HCT116 (cell line): Measurements from ENCODE around the gene GP9. TPM values are rescaled to one million over a fixed set of nuclear protein-coding genes. Genes with fewer than 3 reads are reported as not detected.
A peak's percentile ranks its signal among the peaks of the same experiment; 100 is the strongest.

Experiments used
- ATAC-seq: fragments of 200-7000 bp; cut with Tn5 transposase; 2 replicates; pipeline ENCODE4 v1.9.1; 2020; ENCODE audit warnings: mild to moderate bottlenecking, moderate library complexity
- BruUV-seq: library from RNA; stranded (reverse); fragments of 400-500 nt; replicated peaks from 2 replicates; lab custom pipeline; 2021; lab: Mats Ljungman, UMichigan
- CTCF ChIA-PET: fragments of 300-600 bp; sonication (Branson Sonifier 250); formaldehyde crosslinking; loops from one replicate; lab custom pipeline; 2021; ENCODE audit warnings: antibody characterized with exemption; lab: Charles Lee
- POLR2A ChIA-PET: fragments of 300-600, 350-600 bp; sonication (Branson Sonifier 250); formaldehyde crosslinking; loops from one replicate; lab custom pipeline; 2021; ENCODE audit warnings: antibody characterized with exemption; lab: Charles Lee
- RAD21 ChIA-PET, 2 experiments: fragments of 300-600 bp; sonication (Branson Sonifier 250); formaldehyde crosslinking; loops; one replicate each; lab custom pipeline; 2023; ENCODE audit warnings: low total read pairs in 2 of 2; ENCODE audit not compliant: uncharacterized antibody in 2 of 2, unreplicated experiment in 2 of 2, low non-redundant PET in 1 of 2; lab: Charles Lee
- DNase-seq: peaks from one replicate; pipeline ENCODE4 v3.0.0-alpha.2; 2010; ENCODE audit warnings: low read depth, low spot score
- H2AFZ ChIP-seq: fragments of 200-600 bp; shearing (Covaris generic), sonication (generic); 2 replicates; pipeline ENCODE4 v1.6.1; 2017; ENCODE audit warnings: low read depth, mixed run types, mixed read lengths, antibody characterized with exemption, low read length; ENCODE audit not compliant: poor library complexity, severe bottlenecking
- H3K27ac ChIP-seq: 2 replicates; pipeline ENCODE4 v1.5.1; 2012; ENCODE audit warnings: low read depth, low read length
- H3K27me3 ChIP-seq: fragments of 200-600 bp; sonication (generic); 2 replicates; pipeline ENCODE4 v1.6.1; 2016; ENCODE audit warnings: mixed run types, low read length, mixed read lengths; ENCODE audit not compliant: insufficient read depth
- H3K36me3 ChIP-seq, 2 experiments: fragments of 200-500 bp in 1 of 2; fragments of 200-600 bp in 1 of 2; sonication (Bioruptor generic) in 1 of 2; sonication (generic) in 1 of 2; 2 replicates each; pipeline versions ENCODE4 v1.5.1 to v1.6.1; 2014 to 2016; ENCODE audit warnings: low read length in 2 of 2, inconsistent platforms in 1 of 2, mixed read lengths in 1 of 2, mixed run types in 1 of 2; ENCODE audit not compliant: insufficient read depth in 2 of 2, control insufficient read depth in 1 of 2
- H3K4me1 ChIP-seq, 2 experiments: fragments of 200-600 bp in 1 of 2; sonication (generic) in 1 of 2; 2 replicates each; pipeline versions ENCODE4 v1.5.1 to v1.6.1; 2012 to 2017; ENCODE audit warnings: low read length in 2 of 2, inconsistent platforms in 1 of 2, mild to moderate bottlenecking in 1 of 2, mixed read lengths in 1 of 2, mixed run types in 1 of 2, moderate library complexity in 1 of 2; ENCODE audit not compliant: insufficient read depth in 2 of 2, control insufficient read depth in 1 of 2
- H3K4me2 ChIP-seq: fragments of 200-600 bp; sonication (generic); 2 replicates; pipeline ENCODE4 v1.6.1; 2017; ENCODE audit warnings: mixed run types, low read length, mixed read lengths
- H3K4me3 ChIP-seq, 2 experiments: fragments of 200-600 bp in 1 of 2; sonication (generic) in 1 of 2; replicated peaks in 1 of 2; 2 replicates each; pipeline ENCODE4 v1.5.1; 2011 to 2016; ENCODE audit warnings: low read length in 2 of 2, control low read depth in 1 of 2, low read depth in 1 of 2, mild to moderate bottlenecking in 1 of 2, mixed read lengths in 1 of 2, mixed run types in 1 of 2
- H3K79me2 ChIP-seq: fragments of 200-600 bp; sonication (generic); 2 replicates; pipeline ENCODE4 v1.6.1; 2017; ENCODE audit warnings: mild to moderate bottlenecking, mixed run types, low read length, moderate library complexity, mixed read lengths; ENCODE audit not compliant: insufficient read depth
- H3K9ac ChIP-seq: fragments of 200-600 bp; sonication (generic); 2 replicates; pipeline ENCODE4 v1.6.1; 2016; ENCODE audit warnings: low read length, mixed read lengths
- H3K9me2 ChIP-seq: fragments of 200-600 bp; sonication (generic), shearing (Covaris generic); 2 replicates; pipeline ENCODE4 v1.6.1; 2017; ENCODE audit warnings: mixed run types, mild to moderate bottlenecking, moderate library complexity; ENCODE audit not compliant: insufficient read depth
- H3K9me3 ChIP-seq, 2 experiments: fragments of 200-500 bp in 1 of 2; fragments of 200-600 bp in 1 of 2; sonication (Bioruptor generic) in 1 of 2; sonication (generic) in 1 of 2; 2 replicates each; pipeline ENCODE4 v1.6.1; 2014 to 2017; ENCODE audit warnings: low read length in 2 of 2, mixed read lengths in 2 of 2, inconsistent platforms in 1 of 2, low read depth in 1 of 2, mild to moderate bottlenecking in 1 of 2, mixed run types in 1 of 2, moderate library complexity in 1 of 2; ENCODE audit not compliant: control insufficient read depth in 1 of 2, insufficient read depth in 1 of 2
- H4K20me1 ChIP-seq: fragments of 200-600 bp; sonication (generic), shearing (Covaris generic); 2 replicates; pipeline ENCODE4 v1.6.1; 2017; ENCODE audit warnings: mixed run types, mild to moderate bottlenecking, moderate library complexity; ENCODE audit not compliant: insufficient read depth
- ATF3 ChIP-seq: IDR thresholded peaks from 2 replicates; pipeline ENCODE4 v1.6.1; 2012
- CTCF ChIP-seq, 3 experiments: fragments of 200-600 bp in 1 of 3; sonication (generic) in 1 of 3; IDR thresholded peaks in 2 of 3; conservative IDR thresholded peaks in 1 of 3; 2 replicates each; pipeline ENCODE4 v1.5.1; 2012 to 2017; ENCODE audit warnings: low read depth in 2 of 3, low read length in 2 of 3, antibody characterized with exemption in 1 of 3, borderline replicate concordance in 1 of 3, control low read depth in 1 of 3, mild to moderate bottlenecking in 1 of 3, mixed read lengths in 1 of 3, mixed run types in 1 of 3, moderate library complexity in 1 of 3; ENCODE audit not compliant: insufficient read depth in 1 of 3
- EGR1 ChIP-seq: IDR thresholded peaks from 2 replicates; pipeline ENCODE4 v1.6.1; 2012; ENCODE audit warnings: low read depth
- EZH2phosphoT487 ChIP-seq: fragments of 200-600 bp; IDR thresholded peaks from 2 replicates; pipeline ENCODE4 v1.6.1; 2018; ENCODE audit warnings: antibody characterized with exemption, borderline replicate concordance
- MAX ChIP-seq: IDR thresholded peaks from 2 replicates; pipeline ENCODE4 v1.6.1; 2012
- RAD21 ChIP-seq: IDR thresholded peaks from 2 replicates; pipeline ENCODE4 v1.6.1; 2012; ENCODE audit warnings: low read depth, mild to moderate bottlenecking
- SRF ChIP-seq: IDR thresholded peaks from 2 replicates; pipeline ENCODE4 v1.6.1; 2012; ENCODE audit warnings: low read depth
- ZBTB33 ChIP-seq: IDR thresholded peaks from 2 replicates; pipeline ENCODE4 v1.6.1; 2011; ENCODE audit warnings: mild to moderate bottlenecking, low read length, moderate library complexity; ENCODE audit not compliant: insufficient replicate concordance; ENCODE audit errors: extremely low read depth
- ZFX ChIP-seq: fragments of 450-650 bp; IDR thresholded peaks from 2 replicates; pipeline ENCODE4 v1.6.1; 2017
- ZNF274 ChIP-seq: fragments of 200-500 bp; sonication (Bioruptor generic); IDR thresholded peaks from 2 replicates; pipeline ENCODE4 v1.6.1; 2014; ENCODE audit warnings: mild to moderate bottlenecking, low read depth, low read length, inconsistent platforms
- intact Hi-C: fragments of 100-400 bp; cut with micrococcal nuclease; formaldehyde crosslinking; loops from 2 replicates; pipeline ENCODE4 v1.10.0; 2022
- total RNA-seq: library from RNA; stranded (reverse); gene quantifications from one replicate; pipeline ENCODE4 v1.2.1, GENCODE V29; 2021; ENCODE audit not compliant: unreplicated experiment

GP9 gene
- total RNA-seq, 1 experiment from 2014 or later, result not detected

GRCh38 chr3:129106320-129106719, 45.7 kb downstream of the GP9 start:
- H3K4me3 ChIP-seq, result no peak overlapping the region
- no peaks in the 10 kb centered on the region for H4K20me1 ChIP-seq
- CTCF ChIA-PET, result interaction anchor here (1.0 kb wide), 1 partner anchor 136 kb away, joined by 4 read pairs; no protein-coding TSS in a partner anchor
- H3K27ac ChIP-seq, result no peak overlapping the region
- no peaks in the 10 kb centered on the region for H3K9me2 ChIP-seq
- no peaks in the 10 kb centered on the region for H3K9me3 ChIP-seq
- no peaks in the 10 kb centered on the region for H3K4me1 ChIP-seq
- DNase-seq, result no peak
- RAD21 ChIA-PET, result interaction anchor here in 1 of 2 experiments (1.0 kb wide), 1 partner anchor 90 kb away, joined by 5 read pairs; no protein-coding TSS in a partner anchor
- TF ChIP-seq EGR1 (no peak), CTCF (IDR thresholded peaks at IDR 0.05 in 2 of 3, conservative IDR thresholded peaks at IDR 0.05 in 1 of 3; ENCODE audit: borderline replicate concordance in 1 of 3, insufficient read depth in 1 of 3, low read depth in 2 of 3, low read length in 2 of 3) (0 out of 6 replicates have a peak, but pooled peaks of 2 of the 3 experiments have one; percentile 7 to 12), RAD21 (peak; percentile 34; the same call in 1 of the 2 replicates)
- no peaks in the 10 kb centered on the region for H3K79me2 ChIP-seq
- no peak overlapping the region for H2AFZ ChIP-seq
- H3K9ac ChIP-seq, result no peak overlapping the region
- POLR2A ChIA-PET, result no interaction called here
- peak; percentile 69 for ATAC-seq
- no TSS peak for BruUV-seq
- no peaks in the 10 kb centered on the region for H3K27me3 ChIP-seq
- H3K4me2 ChIP-seq, result no peak overlapping the region
- intact Hi-C loops, result no loop called here
- H3K36me3 ChIP-seq, result no peaks in the 10 kb centered on the region

DNA sequence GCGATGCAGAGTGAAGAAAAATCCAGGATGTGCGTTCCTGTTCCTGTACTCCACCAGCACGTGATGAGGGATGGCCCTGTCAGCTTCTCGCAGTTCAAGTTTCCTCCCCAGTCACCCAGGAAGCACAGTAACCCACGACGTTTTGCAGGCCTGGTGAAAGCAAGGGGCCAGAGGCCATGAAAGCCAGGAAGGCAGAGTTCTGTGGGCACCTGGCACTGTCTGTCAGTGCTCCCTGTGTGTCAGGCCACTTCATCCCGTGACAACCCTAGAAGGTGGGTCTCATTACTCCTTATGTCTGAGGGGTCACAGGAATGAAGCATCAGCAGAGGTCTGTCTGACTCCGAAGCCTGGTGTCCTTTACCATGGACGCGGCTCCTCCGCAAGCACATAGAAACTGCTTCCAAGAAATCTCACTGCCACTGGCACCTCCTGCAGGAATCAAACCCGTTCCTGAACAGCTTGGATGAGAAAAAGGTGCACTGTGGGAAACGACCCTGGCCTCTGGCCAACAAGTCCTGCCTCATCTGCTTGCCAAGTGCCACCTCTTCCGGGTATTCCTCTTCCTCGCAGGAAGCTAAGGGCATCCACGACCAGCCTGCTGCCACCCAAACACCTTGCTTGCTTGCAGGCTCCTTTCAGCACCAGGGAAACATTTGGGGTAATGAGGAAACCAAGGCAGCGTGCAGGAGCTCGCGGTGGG, 46.4 kb downstream of the GP9 start:
- ChIA-PET RAD21 (interaction anchor here in 1 of 2 experiments (1.0 kb wide), 1 partner anchor 90 kb away, joined by 5 read pairs; no protein-coding TSS in a partner anchor), POLR2A (no interaction called here), CTCF (interaction anchor here (1.0 kb wide), 1 partner anchor 136 kb away, joined by 4 read pairs; no protein-coding TSS in a partner anchor)
- Histone ChIP-seq H3K79me2 (no peaks in the 10 kb centered on the region), H3K4me1 (no peaks in the 10 kb centered on the region), H3K9me3 (no peaks in the 10 kb centered on the region), H3K36me3 (no peaks in the 10 kb centered on the region), H3K9me2 (no peaks in the 10 kb centered on the region), H3K27ac (no peak overlapping the region), H3K9ac (no peak overlapping the region), H3K27me3 (no peaks in the 10 kb centered on the region), H4K20me1 (no peaks in the 10 kb centered on the region), H3K4me2 (no peak overlapping the region), H2AFZ (no peak overlapping the region), H3K4me3 (no peak overlapping the region)
- intact Hi-C loops, result no loop called here
- DNase-seq, result no peak
- ATAC-seq, result no peak
- no TSS peak for BruUV-seq
- TF ChIP-seq SRF (no peak), ATF3 (no peak), ZBTB33 (no peak), MAX (no peak), EZH2phosphoT487 (no peak), CTCF (IDR thresholded peaks at IDR 0.05 in 2 of 3, conservative IDR thresholded peaks at IDR 0.05 in 1 of 3; ENCODE audit: borderline replicate concordance in 1 of 3, insufficient read depth in 1 of 3, low read depth in 2 of 3, low read length in 2 of 3) (no peak), ZFX (no peak), ZNF274 (no peak)
